Medulla oblongata (tissue), 1 donor: ENCODE data around the gene MARCHF3.
"Not testable (repeated sequence)": the region's sequence is repeated elsewhere in the genome, so short reads cannot be mapped to it uniquely, and the experiment has no call there.

ENCODE experiments used
- DNase-seq: peaks from one replicate; pipeline ENCODE4 v3.0.0-alpha.2; 2015; ENCODE audit errors: extremely low spot score

The MARCHF3 gene

DNA sequence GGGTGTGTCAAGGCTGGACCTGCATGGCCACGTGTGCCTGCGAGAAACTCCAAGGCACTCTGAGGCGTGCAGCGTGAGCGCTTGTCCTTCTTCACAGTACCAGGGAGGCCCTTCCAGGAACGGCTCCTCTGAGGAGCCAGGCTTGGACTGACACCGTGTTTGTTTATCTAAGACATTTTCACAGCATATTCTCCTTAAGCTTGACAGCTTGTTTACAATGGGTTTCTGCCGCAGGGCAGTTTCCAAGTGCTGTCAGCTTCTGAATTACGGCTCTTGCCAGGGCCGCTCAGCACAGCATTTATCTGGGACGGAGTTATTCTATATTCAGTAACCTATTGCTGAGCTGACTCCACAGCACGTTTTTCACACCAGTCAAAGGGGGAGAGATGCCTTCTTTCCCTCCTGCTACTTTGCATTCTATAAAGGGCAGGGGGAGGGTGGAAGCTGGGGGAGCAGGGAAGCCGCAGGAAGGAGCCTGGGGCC is 155.0 kb downstream of the MARCHF3 start:
- DNase-seq = no peak

DNA sequence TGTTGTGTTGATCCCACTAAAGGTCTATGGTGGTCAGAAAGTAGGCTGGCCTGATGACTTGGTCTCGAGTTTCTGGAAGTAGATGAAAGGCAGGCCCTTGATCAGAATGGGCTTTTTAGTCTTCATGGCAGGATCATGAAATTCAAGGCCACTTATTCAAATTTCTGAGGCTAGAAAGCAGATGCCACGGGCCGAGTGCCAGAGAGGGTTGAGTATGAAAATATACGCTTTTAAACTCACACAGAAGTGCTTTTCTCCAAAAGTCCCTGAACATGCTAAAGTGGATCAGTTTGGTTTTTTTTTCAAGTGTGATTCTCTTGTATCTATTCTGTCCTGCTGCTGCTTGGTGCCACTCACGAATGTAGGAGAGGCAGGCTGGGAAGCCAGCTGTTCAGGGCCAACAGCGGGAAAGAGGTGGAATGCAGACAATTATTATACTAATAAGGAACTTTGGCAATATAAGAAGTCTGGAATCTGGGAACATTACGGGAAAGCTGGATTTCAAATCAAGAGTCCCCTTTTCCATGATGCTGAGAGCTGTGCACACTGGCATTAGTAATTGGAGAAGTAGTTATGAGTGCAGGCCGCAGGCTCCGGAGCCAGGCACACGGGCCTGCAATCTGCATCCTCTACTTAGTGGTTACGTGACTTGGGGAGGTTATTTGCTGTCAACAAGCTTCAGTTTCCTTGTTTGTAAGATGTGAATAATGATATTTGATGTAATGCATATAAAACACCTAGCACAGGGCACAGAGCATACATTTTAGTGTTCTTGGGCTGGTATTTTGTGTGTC is 157.6 kb downstream of the MARCHF3 start:
- DNase-seq = no peak

DNA sequence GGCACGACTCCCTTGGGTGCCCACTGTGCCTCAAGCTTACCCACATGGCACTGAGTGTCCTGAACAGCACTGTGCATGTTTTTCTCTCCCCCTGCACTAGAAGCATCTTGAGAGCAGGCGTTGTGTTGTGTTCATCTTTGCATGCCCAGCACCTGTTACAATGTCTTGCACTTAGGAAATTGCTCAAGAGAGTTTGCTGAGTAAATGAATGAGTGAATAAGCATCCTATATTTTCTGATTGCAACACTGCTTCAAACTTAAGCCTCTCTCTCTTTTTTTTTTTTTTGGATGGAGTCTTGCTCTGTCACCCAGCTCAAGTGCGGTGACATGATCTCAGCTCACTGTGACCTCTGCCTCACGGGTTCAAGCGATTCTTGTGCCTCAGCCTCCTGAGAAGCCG is 158.9 kb downstream of the MARCHF3 start:
- no peak for DNase-seq

DNA sequence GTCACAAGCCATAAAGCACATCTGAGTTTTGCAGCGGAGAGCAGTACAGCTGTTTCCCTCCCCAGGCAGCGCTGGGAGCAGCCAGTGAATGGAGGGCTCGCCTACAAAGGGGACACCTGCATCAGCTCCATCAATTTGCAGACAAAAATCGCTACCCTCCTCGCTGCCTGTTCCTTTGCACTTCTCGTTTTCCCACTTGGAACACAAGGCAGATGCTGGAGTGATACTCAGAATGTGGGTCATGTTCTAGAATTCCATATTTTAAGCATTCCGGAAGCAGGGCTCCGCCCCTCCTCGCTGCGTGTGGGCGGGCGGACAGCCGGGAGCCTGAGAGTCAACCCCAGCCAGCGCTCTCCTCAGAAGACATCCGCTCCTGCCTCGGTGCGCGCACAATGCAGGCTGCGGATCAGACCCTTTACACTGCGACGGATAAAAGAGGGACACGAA is 161.3 kb downstream of the MARCHF3 start:
- DNase-seq = no peak

DNA sequence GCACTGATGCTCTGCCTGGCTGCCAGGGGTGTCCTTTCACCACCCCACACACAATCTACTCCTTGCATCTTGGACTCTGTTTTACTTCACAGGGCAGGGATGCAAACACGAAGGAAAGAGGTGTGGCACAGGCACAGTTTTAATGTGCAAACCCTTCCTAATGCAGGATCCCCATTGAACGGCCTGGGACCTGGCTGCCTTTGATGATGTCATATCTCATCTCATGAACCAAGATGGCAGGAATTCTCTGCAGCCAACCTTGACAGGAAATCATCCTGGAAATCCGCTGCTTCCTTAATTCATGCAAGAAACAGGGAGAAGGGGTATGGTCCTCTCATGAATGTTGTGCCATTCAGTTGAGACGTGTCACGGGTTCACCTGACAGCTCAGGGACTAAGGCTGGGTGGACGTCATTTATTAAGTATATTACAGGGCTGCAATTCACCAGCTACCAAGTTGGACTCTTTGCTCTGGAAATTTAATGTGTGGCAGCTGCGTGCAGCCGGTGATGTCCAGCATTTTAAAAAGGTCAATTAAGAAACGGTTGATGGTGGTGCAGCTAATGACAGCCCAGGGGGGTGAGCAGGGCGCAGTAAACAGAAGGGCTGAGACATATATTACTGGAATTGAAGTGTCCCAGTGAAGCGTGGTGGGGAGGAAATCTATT is 161.9 kb downstream of the MARCHF3 start:
- DNase-seq = no peak

DNA sequence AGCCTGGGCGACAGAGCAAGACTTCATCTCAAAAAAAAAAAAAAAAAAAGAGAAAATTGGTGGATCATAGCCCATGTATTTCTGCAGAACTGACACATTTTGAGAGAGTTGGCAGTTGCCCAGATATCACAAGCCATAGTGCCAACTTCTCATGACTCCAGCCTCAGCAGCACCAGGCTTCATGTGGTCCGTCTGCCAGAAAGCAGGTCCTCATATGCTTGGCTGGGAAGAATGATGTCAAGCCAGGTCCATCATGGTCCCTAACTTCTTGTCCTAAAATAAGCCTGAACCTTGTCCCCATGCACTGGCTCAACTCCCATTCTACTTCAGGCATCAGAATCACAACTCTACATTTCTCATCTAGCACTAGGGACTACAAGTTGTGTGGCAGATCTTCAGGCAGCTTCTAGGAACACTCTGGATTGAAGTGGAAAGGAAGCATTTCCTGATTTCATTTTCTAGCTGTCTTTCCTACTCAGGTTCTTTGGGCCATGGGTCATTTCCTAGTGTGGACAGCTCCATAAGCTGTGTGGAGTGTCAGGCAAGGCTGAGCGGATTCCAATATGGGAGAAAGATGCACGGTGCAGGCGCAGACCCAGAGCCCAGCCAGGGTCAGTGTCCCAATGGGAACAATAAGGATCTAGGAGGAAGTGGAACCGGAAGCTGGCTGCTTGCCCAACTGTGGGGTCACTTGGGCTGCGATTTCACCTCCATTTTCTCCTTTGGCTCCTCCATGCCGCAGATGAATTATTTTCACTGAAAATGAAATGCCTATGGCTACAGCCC is 163.3 kb downstream of the MARCHF3 start:
- no peak for DNase-seq

DNA sequence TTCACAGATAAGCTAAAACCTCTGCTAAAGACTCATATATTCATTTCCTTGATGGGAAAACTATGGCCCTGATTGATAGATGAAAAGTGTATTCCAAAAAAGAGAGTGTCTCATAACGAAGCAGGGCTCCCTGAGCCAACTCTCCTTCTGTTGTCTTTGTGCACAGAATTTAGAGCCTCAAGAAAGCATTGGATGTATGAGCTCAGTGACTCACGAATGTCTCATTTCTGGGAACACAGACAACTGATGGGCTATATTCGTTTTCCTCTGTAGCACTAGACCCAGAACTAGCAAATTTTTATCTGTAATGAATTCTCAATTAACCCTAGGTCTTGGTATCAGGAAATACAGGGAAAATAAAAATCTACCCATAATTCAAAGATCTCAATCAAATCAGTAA is 165.1 kb downstream of the MARCHF3 start:
- no peak for DNase-seq

DNA sequence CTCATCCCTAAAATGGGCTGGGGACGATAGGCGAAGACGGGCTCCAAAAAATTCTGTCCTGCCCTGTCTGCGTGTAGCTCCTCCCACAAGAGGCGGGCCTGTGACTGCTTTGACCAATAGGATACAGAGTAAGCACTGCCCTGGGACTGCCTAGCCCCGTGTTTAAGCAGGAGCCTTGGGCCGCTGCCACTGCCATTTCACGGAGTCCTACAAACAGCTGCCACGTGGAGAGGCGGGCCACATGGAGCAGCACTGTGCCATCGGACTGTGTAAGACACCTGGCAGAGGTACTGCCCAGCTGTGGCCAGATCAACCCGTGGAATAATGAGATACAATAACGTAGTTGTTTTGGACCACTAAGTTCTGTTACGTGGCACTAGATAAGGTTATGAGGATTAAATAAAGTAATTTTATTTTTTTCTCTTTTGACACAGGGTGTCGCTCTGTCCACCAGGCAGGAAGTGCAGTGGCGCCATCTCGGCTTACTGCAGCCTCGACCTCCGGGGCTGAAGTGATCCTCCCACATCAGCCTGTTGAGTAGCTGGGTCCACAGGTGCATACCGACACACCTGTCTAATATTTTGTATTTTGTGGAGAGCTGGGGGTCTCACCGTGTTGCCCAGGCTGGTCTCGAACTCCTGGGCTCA is 166.2 kb downstream of the MARCHF3 start:
- no peak for DNase-seq

DNA sequence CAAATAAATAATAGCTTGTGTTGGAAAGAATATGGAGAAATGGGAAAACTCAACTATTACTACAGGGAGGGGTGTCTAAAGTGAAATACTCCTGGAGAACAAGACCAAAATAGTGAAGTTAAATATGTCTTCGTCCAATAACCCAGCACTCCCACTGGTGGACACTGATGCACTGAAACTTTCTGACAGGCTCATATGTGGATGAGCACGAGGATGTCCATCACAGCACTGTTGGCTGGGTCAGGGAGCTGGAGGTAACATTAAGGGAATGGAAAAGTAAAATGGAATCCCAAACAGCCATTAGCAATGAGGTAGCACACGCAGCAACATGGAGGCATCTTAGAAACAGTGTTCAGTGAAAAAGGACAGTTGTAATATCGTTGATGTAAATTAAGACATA is 167.0 kb downstream of the MARCHF3 start:
- no peak for DNase-seq

DNA sequence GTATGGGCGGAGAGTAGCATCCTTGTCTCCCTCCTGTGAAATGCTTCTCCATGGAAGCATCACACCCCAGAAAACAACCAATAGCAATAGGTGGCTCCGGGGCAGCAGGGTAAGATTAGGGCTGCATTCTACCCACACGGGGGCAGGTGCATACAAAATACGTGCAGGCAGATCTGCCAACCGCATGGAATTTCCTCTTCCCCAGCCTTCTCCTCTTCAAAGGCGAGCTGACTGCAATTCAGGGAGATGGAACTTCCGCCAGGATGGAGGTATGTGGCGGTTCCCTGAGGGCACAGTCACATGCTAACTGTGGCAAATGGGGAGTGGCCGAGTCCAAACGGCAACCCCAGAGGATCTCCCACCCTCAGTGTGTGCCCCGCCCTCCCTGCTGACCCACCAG is 171.9 kb downstream of the MARCHF3 start:
- no peak for DNase-seq

DNA sequence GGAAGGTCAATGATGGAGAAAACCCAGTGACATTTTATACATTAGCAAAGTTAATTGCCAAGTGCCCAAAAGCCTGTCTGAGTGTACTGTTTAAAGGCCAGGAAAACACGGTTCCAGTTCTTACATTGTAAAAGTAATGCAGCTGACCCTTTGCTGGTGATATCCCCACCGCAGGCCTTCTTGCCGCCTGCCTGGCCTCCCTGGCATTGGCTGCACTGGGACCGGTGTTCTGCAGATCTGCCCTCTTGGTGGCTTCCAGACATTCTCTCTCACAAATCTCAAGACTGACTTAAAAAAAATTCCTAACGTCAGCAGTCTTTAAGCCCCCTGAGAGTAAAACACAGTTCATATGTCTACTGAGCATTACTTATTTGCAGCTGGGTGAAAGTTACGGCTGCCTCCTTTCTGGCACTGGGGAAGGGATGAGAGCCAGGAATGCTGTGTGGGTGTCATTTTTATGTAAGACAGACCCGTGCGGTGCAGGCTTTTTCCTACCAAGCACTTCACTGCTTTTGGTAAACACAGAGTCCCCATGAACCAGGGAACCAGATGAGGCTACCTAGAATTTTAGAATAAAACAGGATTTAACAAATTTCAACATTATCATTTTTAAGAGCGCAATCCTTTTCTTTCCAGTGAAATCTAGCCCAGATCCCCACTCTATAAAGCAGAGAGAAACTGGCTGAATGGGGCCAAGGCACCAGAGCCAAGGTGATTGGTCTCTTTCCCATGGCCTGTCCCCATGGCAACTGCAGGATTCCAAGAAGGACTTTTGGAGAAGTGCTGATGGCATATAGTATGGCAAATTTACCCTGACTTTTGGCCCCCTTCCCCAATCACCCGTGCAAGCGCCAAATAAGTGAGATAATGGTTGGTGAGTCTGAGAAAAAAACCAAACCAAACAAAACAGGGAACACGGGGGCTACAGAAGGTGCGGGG is 172.6 kb downstream of the MARCHF3 start:
- DNase-seq = no peak

DNA sequence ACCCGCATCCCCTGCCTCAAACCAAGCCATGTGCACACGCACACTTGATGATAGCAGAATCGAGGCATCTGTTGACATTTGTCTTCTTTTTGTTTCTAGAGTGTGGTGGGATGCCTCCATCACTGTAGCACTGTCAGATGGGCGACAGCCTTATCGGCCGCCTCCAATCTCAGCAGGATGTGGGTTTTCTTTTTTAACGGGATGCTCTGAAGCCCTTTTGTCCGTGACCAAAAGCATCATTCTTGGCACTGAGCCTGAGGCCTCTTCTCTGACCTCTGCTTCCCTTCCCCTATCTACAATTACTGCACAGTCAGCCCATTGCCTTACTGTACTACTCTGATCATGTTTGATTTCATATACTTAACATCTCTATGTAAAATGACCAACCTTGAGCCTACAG is 175.1 kb downstream of the MARCHF3 start:
- DNase-seq = no peak

DNA sequence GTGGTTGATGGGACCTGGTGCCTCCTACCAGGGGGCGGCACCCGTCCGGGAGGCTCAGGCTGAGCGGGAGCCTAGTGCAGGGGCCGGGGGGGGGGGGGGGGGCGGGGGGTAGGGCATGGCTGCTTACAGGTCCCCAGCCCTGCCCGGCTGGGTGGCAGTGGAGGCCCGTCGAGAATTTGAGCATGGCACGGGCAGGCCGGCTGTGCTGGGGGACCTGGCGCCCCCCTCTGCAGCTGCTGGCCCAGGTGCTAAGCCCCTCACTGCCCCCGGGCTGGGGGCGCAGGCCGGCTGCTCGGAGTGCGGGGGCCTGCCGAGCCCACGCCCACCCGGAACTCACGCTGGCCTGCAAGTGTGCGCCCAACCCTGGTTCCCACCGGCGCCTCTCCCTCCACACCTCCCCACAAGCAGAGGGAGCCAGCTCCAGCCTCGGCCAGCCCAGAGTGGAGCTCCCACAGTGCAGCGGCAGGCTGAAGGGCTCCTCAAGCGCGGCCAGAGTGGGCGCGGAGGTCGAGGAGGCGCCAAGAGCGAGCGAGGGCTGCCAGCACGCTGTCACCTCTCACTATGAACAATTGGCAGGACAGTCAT is 175.7 kb downstream of the MARCHF3 start:
- DNase-seq = no peak

DNA sequence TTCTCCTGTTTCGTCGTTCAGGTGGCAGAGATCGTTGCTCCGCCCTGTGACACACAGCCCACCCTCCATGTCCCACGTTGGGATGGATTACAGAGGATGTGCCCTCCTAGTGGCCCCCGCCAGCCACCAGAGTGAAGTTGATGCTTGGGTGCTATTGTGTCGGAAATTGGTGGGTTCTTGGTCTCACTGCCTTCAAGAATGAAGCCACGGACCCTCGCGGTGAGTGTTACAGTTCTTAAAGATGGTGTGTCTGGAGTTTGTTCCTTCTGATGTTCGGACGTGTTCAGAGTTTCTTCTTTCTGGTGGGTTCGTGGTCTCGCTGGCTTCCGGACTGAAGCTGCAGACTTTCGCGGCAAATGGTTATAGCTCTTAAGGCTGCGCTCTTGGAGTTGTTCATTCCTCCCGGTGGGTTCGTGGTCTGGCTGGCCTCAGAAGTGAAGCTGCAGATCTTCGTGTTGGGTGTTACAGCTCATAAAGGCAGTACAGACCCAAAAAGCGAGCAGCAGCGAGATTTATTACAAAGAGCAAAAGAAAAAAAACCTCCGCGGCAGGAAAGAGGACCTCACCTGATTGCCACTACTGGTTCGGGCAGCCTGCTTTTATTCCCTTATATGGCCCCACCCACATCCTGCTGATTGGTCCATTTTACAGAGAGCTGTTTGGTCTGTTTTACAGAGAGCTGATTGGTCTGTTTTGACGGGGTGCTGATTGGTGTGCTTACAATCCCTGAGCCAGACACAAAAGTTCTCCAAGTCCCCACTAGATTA is 176.6 kb downstream of the MARCHF3 start:
- not testable (repeated sequence) for DNase-seq

DNA sequence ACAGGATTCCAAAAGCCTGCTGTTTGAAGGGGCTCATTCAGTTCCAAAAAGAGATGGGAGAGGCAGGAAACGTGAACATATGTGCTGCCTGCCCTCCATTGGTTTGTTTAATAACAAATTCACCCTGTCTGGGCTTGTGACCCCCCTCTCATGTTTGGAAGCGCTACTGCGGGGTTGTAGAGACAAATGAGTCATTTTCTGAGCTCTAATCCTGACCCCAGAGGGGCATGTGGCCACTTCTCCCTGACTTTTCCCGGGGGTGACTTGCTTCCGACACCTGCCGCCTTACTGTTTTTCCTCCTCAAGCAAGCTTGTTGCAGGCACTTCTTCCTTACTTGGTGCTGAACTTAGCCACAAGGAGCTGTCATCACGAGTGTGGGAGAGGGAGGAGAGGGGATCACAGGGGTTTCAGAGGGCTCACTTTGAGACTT is 177.5 kb downstream of the MARCHF3 start:
- no peak for DNase-seq

DNA sequence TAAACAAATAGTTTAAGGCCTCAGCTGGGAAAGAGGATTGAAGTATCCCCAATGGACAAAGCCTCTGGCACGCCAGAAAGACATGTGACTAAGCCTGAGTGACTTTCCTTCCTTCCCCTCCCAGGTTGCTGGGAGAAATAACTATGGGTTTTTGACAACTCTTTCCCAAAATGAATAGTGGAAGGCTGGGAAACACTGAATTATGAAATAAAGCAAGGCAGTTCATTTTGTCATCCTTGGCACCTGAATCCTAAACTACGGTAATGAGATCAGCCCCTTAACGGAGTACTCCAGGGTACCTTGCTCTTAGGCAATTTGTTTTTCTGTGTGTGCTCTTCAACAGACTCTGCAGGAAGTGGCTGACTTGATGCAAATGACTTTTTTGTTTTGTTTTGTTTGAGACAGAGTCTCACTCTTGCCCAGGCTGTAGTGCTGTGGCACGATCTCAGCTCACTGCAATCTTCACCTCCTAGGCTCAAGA is 178.2 kb downstream of the MARCHF3 start:
- DNase-seq = peak; percentile 36

DNA sequence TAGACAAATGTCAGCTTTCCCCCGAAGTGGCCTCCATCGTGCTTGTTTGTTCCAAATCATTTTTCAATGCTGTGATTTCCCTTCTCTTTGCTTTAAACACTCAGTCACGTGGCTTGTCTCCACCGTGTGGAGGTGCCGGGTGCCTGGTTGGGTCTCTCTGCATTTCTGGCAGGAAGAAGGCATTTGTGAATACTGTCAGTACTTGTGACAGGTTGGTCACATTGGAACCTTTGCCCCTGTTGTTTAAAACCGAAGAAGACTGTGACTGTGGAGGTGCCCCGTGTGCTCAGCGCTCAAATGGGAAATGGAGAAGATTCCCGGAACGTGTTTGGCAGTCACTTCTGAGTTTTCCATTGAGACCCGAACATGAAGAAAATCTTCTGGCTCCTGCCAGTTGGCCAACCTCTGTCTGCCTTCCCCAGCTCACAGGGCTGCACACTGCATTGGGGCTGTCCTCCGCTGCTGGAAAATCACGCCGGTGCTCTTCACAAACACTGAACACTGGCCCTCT is 178.8 kb downstream of the MARCHF3 start:
- peak; percentile 39 for DNase-seq

DNA sequence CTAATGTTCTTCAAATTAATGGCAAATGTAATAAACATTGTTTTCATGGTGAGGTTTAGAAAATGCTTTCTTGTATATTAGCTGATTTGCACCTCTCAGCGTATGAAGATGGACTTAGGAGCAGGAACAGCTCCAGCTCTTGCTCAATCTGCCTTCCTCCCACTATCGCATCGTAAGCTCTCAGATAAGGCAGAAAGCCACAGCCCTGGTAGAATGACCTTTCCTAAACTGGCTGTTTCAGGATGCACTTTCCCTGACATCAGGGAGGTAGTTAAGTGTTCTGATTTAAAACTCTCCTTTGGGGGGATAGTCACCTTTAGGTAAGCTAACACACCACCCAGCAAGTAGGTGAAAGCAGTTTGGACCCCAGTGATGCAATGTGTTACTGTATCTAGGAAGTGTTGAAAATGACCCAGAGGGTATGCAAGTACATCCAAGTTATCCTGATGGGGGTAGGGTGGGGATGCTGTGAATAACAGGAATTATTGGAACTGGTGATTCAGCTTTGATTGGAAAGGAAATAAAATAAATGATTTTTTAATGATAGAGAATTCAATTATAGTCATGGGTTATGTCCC is 181.2 kb downstream of the MARCHF3 start:
- DNase-seq = no peak

DNA sequence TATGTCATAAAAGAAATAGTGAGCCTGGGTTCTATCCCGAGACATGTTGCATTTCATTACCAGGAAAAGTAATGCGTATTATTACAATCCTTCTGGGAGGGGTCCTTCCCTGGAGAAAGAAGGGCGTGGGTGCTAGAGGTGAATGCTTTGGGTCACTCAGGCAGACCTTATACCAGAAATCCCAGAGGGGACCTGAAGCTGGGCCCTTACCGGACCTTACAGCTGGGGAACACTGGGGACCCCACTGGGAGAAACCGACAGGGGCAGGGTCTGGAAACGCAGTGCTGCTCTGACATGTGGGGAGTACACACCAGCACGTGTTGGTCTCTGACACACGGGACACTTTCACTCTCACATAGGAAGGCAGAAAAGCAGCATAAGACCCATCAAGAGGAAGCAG is 182.1 kb downstream of the MARCHF3 start:
- no peak for DNase-seq
